ENCODE data around the gene DENND4A.

The DENND4A gene

DNA sequence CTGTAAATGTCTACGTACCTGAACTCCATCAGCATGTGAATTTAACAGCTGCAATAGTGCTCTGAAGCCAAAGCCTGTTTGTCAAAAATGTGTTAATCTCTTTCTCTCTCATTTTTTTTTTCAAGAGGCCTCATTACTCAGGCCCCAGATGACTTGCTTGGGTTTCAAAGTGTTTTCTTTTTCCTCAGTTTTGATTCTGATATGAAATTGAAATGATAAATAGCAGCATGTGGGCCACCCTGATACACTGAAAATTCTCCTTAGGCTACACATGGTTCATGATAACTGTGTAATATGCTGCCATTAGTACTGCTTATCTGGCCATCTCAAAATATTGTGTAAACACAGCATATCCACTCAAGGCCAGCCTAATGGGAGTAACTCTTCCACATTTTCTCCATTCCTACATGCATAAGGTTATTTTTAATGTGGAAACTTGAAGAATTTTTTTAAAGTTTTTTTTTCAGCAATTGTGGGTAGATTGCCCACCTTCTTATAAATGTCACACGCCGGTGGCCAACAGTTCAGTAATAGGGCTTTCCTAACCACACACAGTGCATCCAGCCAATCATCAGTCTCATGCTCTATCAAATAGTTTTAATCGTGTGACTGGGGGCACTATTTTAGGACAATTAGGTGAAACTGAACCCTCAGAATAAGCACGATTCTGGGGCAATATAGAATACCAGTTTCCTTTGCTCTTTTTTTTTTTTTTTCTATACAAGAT, 13.1 kb upstream of the DENND4A start:
- no peak overlapping the region for H3K4me3 ChIP-seq (ENCODE audit: insufficient read depth, low read depth, low read length, poor library complexity, severe bottlenecking)
- H3K27me3 ChIP-seq (replicated peaks; ENCODE audit: control insufficient read depth, insufficient read depth, low read length, poor library complexity, severe bottlenecking) = no peaks in the 10 kb centered on the region
- no peaks in the 10 kb centered on the region for H3K36me3 ChIP-seq (ENCODE audit: control insufficient read depth, insufficient read depth, low read length)
- H3K27ac ChIP-seq (ENCODE audit: insufficient read depth, low read length, poor library complexity, severe bottlenecking) = no peak overlapping the region
- H3K4me1 ChIP-seq (ENCODE audit: control insufficient read depth, insufficient read depth, low read length, poor library complexity, severe bottlenecking) = peaks cover 2% of the 10 kb centered on the region
- no peak for DNase-seq
- H3K9me3 ChIP-seq (ENCODE audit: control insufficient read depth, low read length) = no peaks in the 10 kb centered on the region

DNA sequence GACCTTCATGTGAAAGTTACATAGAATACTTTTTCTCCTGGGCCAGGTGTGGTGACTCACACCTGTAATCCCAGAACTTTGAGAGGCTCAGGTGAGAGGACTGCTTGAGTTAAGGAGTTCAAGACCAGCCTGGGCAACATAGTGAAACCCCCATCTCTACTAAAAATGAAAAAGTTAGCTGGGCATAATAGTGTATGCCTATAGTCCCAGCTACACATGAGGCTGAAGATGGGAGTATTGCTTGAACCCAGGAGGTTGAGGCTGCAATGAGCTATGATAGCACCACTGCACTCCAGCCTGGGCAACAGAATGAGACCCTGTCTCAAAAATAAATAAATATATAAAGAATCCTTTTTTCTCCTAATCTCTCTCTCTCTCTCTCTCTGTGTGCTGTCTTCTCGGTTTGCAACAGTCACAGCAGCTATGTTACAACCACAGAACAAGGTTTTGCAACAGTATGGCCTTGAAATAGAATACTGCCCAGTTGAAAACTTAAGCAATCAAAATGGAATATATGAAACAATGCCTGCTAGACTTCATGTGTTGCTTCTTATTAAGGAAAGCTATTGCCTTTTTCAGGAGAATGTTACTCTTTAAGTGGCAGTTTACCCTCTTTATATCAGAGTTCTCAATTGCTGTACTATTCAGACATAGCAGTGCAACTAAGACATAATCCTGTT, 12.3 kb upstream of the DENND4A start:
- no peaks in the 10 kb centered on the region for H3K36me3 ChIP-seq (ENCODE audit: control insufficient read depth, insufficient read depth, low read length)
- no peak overlapping the region for H3K27ac ChIP-seq (ENCODE audit: insufficient read depth, low read length, poor library complexity, severe bottlenecking)
- no peaks in the 10 kb centered on the region for H3K9me3 ChIP-seq (ENCODE audit: control insufficient read depth, low read length)
- peaks cover 2% of the 10 kb centered on the region for H3K4me1 ChIP-seq (ENCODE audit: control insufficient read depth, insufficient read depth, low read length, poor library complexity, severe bottlenecking)
- H3K27me3 ChIP-seq (replicated peaks; ENCODE audit: control insufficient read depth, insufficient read depth, low read length, poor library complexity, severe bottlenecking) = no peaks in the 10 kb centered on the region
- no peak for DNase-seq
- H3K4me3 ChIP-seq (ENCODE audit: insufficient read depth, low read depth, low read length, poor library complexity, severe bottlenecking) = no peak overlapping the region

DNA sequence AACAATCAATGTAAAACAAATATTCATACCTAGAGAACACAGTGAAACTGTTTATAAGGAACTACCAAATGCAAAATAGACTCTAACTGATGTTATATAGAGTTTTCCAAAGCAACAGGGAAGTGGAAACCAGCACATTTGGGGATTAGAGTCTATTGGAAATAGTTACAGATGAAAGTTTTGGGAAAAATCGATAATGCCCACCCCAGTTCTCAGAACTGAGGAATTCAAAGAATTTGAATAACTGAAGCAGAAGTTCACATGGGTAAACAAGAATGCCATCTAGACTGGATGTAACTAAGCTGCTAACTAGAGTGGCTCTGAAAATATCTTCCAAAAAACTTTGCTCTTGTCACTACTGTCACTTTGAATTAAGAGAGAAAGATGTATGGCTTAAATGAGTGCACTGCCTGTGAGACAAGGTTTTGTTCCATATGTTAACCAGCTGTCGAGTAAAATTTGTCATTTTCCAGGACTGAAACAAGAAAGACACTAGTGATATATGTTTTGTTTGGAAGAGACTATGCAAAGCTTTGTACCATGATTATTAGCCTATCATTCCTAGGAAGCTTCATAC, 9.2 kb upstream of the DENND4A start:
- H3K27ac ChIP-seq (ENCODE audit: insufficient read depth, low read length, poor library complexity, severe bottlenecking) = no peak overlapping the region
- no peaks in the 10 kb centered on the region for H3K36me3 ChIP-seq (ENCODE audit: control insufficient read depth, insufficient read depth, low read length)
- H3K27me3 ChIP-seq (replicated peaks; ENCODE audit: control insufficient read depth, insufficient read depth, low read length, poor library complexity, severe bottlenecking) = no peaks in the 10 kb centered on the region
- no peaks in the 10 kb centered on the region for H3K4me1 ChIP-seq (ENCODE audit: control insufficient read depth, insufficient read depth, low read length, poor library complexity, severe bottlenecking)
- no peaks in the 10 kb centered on the region for H3K9me3 ChIP-seq (ENCODE audit: control insufficient read depth, low read length)
- H3K4me3 ChIP-seq (ENCODE audit: insufficient read depth, low read depth, low read length, poor library complexity, severe bottlenecking) = no peak overlapping the region
- no peak for DNase-seq

GRCh38 chr15:65796610-65797078, 4.6 kb upstream of the DENND4A start:
- no peak overlapping the region for H3K4me3 ChIP-seq (ENCODE audit: insufficient read depth, low read depth, low read length, poor library complexity, severe bottlenecking)
- no peaks in the 10 kb centered on the region for H3K36me3 ChIP-seq (ENCODE audit: control insufficient read depth, insufficient read depth, low read length)
- H3K9me3 ChIP-seq (ENCODE audit: control insufficient read depth, low read length) = no peaks in the 10 kb centered on the region
- peaks cover 12% of the 10 kb centered on the region for H3K4me1 ChIP-seq (ENCODE audit: control insufficient read depth, insufficient read depth, low read length, poor library complexity, severe bottlenecking)
- DNase-seq = no peak
- H3K27me3 ChIP-seq (replicated peaks; ENCODE audit: control insufficient read depth, insufficient read depth, low read length, poor library complexity, severe bottlenecking) = no peaks in the 10 kb centered on the region
- no peak overlapping the region for H3K27ac ChIP-seq (ENCODE audit: insufficient read depth, low read length, poor library complexity, severe bottlenecking)

GRCh38 chr15:65795663-65796216, 3.6 kb upstream of the DENND4A start:
- H3K27me3 ChIP-seq (replicated peaks; ENCODE audit: control insufficient read depth, insufficient read depth, low read length, poor library complexity, severe bottlenecking) = no peaks in the 10 kb centered on the region
- H3K36me3 ChIP-seq (ENCODE audit: control insufficient read depth, insufficient read depth, low read length) = no peaks in the 10 kb centered on the region
- no peaks in the 10 kb centered on the region for H3K9me3 ChIP-seq (ENCODE audit: control insufficient read depth, low read length)
- H3K27ac ChIP-seq (ENCODE audit: insufficient read depth, low read length, poor library complexity, severe bottlenecking) = no peak overlapping the region
- DNase-seq = no peak
- H3K4me1 ChIP-seq (ENCODE audit: control insufficient read depth, insufficient read depth, low read length, poor library complexity, severe bottlenecking) = peaks cover 12% of the 10 kb centered on the region
- no peak overlapping the region for H3K4me3 ChIP-seq (ENCODE audit: insufficient read depth, low read depth, low read length, poor library complexity, severe bottlenecking)

GRCh38 chr15:65793818-65794104, 1.7 kb upstream of the DENND4A start:
- peak overlapping the region; percentile 100 for H3K27ac ChIP-seq (ENCODE audit: insufficient read depth, low read length, poor library complexity, severe bottlenecking)
- no peaks in the 10 kb centered on the region for H3K36me3 ChIP-seq (ENCODE audit: control insufficient read depth, insufficient read depth, low read length)
- no peak overlapping the region for H3K4me3 ChIP-seq (ENCODE audit: insufficient read depth, low read depth, low read length, poor library complexity, severe bottlenecking)
- DNase-seq = no peak
- H3K9me3 ChIP-seq (ENCODE audit: control insufficient read depth, low read length) = no peaks in the 10 kb centered on the region
- no peaks in the 10 kb centered on the region for H3K27me3 ChIP-seq (replicated peaks; ENCODE audit: control insufficient read depth, insufficient read depth, low read length, poor library complexity, severe bottlenecking)
- peaks cover 12% of the 10 kb centered on the region for H3K4me1 ChIP-seq (ENCODE audit: control insufficient read depth, insufficient read depth, low read length, poor library complexity, severe bottlenecking)

DNA sequence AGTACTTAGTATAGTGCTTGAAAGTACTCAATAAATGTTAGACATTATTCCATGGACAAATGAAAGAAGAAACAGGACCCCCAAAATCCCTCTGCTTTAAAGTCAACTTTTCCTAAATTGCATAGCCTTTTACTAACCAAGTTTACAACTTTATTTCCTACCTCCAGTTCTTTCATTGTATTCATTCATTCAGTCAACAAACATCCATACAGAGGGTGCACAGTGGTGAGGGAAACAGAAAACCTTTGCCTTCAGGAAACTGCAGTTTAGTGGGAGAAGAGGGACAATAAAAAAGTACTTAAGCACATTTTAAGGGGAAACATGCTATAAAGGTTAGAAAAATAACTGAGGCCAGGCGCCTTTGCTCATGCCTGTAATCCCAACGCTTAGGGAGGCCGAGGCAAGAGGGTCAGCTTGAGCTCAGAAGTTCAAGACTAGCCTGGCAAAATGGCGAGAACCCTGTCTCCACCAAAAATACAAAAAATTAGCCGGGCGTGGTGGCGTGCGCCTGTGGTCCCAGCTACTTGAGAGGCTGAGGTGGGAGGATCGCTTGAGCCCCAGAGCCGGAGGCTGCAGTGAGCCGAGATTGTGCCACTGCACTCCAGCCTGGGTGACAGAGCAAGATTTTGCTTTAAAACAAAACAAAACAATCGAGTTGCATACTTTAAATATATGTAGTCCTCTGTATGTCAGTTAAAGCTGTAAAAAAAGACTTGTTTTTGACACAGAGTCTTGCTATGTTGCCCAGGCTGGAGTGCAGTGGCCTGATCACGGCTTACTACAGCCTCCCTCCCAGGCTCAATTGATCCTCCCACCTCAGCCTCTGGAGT, 1.1 kb upstream of the DENND4A start:
- H3K27ac ChIP-seq (ENCODE audit: insufficient read depth, low read length, poor library complexity, severe bottlenecking) = peak overlapping the region; percentile 100
- no peaks in the 10 kb centered on the region for H3K9me3 ChIP-seq (ENCODE audit: control insufficient read depth, low read length)
- peaks cover 12% of the 10 kb centered on the region for H3K4me1 ChIP-seq (ENCODE audit: control insufficient read depth, insufficient read depth, low read length, poor library complexity, severe bottlenecking)
- DNase-seq = no peak
- H3K36me3 ChIP-seq (ENCODE audit: control insufficient read depth, insufficient read depth, low read length) = no peaks in the 10 kb centered on the region
- peak overlapping the region; percentile 45 for H3K4me3 ChIP-seq (ENCODE audit: insufficient read depth, low read depth, low read length, poor library complexity, severe bottlenecking)
- H3K27me3 ChIP-seq (replicated peaks; ENCODE audit: control insufficient read depth, insufficient read depth, low read length, poor library complexity, severe bottlenecking) = no peaks in the 10 kb centered on the region

DNA sequence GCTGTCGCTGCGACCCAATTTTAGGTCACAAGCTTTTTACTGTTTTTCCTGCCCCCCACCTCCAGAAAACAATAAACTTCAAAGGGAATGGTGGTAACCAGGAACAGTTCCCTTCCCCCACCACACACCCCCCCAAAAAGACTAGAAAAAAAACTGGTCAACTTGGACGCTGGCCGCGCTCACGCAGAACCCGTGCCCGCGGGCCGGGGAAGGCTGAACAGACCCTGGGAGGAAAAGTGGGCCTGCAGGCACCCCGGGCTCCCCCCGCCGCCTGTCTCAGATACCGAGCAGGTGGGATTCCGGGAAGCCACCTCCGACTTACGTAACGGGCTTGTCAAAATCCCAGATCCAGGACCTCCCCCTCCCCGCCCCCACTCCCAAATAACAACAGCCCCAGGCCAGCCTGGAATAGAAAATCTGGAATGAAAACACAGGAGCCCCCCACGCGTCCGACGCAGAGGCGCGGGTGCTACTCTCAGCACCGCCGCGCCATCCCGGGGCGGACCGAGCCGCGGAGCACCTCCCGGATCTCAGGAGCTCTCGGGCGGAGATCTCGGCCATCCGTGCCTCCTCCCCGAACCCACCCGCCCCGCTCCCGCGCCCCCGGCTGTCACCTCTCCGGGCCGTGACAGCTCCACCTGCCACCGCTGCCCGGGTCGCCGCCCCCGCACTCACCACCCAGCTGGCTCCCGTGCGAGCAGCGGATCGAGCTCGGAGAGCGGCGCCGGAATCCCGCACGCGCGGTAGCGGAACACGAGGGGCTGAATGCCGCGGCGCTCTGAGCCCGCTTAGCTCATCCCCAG, 557 bp downstream of the DENND4A start:
- Histone ChIP-seq H3K9me3 (ENCODE audit: control insufficient read depth, low read length) (no peaks in the 10 kb centered on the region), H3K4me3 (ENCODE audit: insufficient read depth, low read depth, low read length, poor library complexity, severe bottlenecking) (peak overlapping the region; percentile 95), H3K4me1 (ENCODE audit: control insufficient read depth, insufficient read depth, low read length, poor library complexity, severe bottlenecking) (peaks cover 19% of the 10 kb centered on the region), H3K27ac (ENCODE audit: insufficient read depth, low read length, poor library complexity, severe bottlenecking) (peak overlapping the region; percentile 97), H3K36me3 (ENCODE audit: control insufficient read depth, insufficient read depth, low read length) (no peaks in the 10 kb centered on the region), H3K27me3 (replicated peaks; ENCODE audit: control insufficient read depth, insufficient read depth, low read length, poor library complexity, severe bottlenecking) (no peaks in the 10 kb centered on the region)
- DNase-seq = peak in 2 of 3 donors; percentile 38 to 54

DNA sequence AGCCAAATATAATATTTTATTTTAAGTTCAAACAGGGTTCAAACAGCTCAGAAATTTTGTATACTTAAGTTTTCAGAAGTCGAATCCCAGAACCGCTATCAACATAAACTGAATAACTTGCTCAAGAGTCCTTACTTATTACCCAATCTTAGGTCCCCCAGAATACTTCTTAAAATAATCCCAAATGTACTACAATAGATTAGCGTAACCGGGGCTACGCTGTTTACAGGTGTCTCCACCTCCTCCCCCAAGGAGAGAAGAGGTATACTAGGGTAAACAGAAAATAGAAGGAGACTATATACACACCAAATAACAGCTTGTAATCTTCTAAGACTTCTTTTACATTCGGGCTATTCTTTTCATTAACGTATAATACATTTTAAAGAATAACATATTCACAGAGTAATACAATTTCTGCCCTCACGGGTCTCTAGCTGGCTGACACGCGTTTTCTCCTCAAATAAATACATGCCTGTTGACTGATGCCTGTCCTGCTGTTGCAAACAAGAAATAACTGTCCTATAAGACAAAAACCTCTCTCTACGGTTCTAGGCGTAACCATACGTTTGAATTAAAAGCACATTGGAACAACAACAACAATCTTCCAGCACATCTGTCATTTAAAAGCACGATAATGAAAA, 1.3 kb downstream of the DENND4A start:
- DNase-seq = no peak
- H3K27ac ChIP-seq (ENCODE audit: insufficient read depth, low read length, poor library complexity, severe bottlenecking) = peak overlapping the region; percentile 97
- peaks cover 19% of the 10 kb centered on the region for H3K4me1 ChIP-seq (ENCODE audit: control insufficient read depth, insufficient read depth, low read length, poor library complexity, severe bottlenecking)

More for the DNA sequence above, 1.3 kb downstream of the DENND4A start:
- Histone ChIP-seq H3K36me3 (ENCODE audit: control insufficient read depth, insufficient read depth, low read length) (no peaks in the 10 kb centered on the region), H3K27me3 (replicated peaks; ENCODE audit: control insufficient read depth, insufficient read depth, low read length, poor library complexity, severe bottlenecking) (no peaks in the 10 kb centered on the region), H3K4me3 (ENCODE audit: insufficient read depth, low read depth, low read length, poor library complexity, severe bottlenecking) (peak overlapping the region; percentile 95), H3K9me3 (ENCODE audit: control insufficient read depth, low read length) (no peaks in the 10 kb centered on the region)
